ENCODE measurements around the gene ZBTB34. TPM values are rescaled to one million over a fixed set of nuclear protein-coding genes. Genes with fewer than 3 reads are reported as not detected.

Gene ZBTB34
- total and polyA plus RNA-seq, 2 experiments from 2014 or later = 6.1 to 21.3 TPM

DNA sequence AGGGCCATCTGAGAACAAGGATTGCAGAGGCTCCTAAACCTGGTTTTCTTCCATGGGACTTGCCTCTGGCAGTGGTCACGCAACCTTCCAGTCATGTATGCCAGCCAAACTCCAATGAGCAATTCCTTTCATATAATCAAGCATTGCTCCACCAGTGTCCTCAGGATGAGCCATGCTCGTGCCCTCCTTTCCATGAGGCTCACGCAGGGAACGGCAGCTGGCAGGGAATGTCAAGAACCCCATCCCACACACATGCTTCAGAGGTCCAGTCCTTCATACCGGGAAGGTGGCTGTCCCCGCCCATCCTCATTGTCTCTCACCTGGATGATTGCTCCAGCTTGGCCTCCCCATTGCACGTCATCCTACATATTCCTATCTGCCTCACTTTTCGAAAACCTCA, 13.4 kb upstream of the ZBTB34 start:
- no peak overlapping the region for H3K4me3 ChIP-seq
- WGBS (ENCODE audit: low lambda C conversion rate, missing lambda C conversion rate) = 96% methylated on average over 8 of the region's 8 CpGs
- no peaks in the 10 kb centered on the region for H3K36me3 ChIP-seq (replicated peaks; ENCODE audit: insufficient read depth, low read depth)
- no peak for TF ChIP-seq EZH2phosphoT487 (IDR thresholded peaks at IDR 0.05; ENCODE audit: low read depth, severe bottlenecking, unreplicated experiment)
- no peak for TF ChIP-seq EZH2 (IDR thresholded peaks at IDR 0.05; ENCODE audit: borderline replicate concordance)
- TF ChIP-seq, protein P1, sequence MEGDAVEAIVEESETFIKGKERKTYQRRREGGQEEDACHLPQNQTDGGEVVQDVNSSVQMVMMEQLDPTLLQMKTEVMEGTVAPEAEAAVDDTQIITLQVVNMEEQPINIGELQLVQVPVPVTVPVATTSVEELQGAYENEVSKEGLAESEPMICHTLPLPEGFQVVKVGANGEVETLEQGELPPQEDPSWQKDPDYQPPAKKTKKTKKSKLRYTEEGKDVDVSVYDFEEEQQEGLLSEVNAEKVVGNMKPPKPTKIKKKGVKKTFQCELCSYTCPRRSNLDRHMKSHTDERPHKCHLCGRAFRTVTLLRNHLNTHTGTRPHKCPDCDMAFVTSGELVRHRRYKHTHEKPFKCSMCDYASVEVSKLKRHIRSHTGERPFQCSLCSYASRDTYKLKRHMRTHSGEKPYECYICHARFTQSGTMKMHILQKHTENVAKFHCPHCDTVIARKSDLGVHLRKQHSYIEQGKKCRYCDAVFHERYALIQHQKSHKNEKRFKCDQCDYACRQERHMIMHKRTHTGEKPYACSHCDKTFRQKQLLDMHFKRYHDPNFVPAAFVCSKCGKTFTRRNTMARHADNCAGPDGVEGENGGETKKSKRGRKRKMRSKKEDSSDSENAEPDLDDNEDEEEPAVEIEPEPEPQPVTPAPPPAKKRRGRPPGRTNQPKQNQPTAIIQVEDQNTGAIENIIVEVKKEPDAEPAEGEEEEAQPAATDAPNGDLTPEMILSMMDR (IDR thresholded peaks at IDR 0.05; ENCODE audit: poor library complexity) = no peak
- H2AFZ ChIP-seq = no peak overlapping the region
- no peak overlapping the region for H3K27ac ChIP-seq
- no peak overlapping the region for H3K4me2 ChIP-seq
- no peak for DNase-seq (ENCODE audit: low spot score)
- H4K20me1 ChIP-seq (ENCODE audit: insufficient read depth, poor library complexity, severe bottlenecking) = no peaks in the 10 kb centered on the region
- no peaks in the 10 kb centered on the region for H3K9me2 ChIP-seq (replicated peaks; ENCODE audit: insufficient read depth)
- H3K9me3 ChIP-seq (ENCODE audit: low read depth) = no peaks in the 10 kb centered on the region
- H3K27me3 ChIP-seq = peaks cover 7% of the 10 kb centered on the region
- no peaks in the 10 kb centered on the region for H3K4me1 ChIP-seq (ENCODE audit: insufficient read depth)
- H3K79me2 ChIP-seq = no peaks in the 10 kb centered on the region

- 73% methylated on average over 8 of the region's 8 CpGs for WGBS (ENCODE audit: low lambda C conversion rate, missing lambda C conversion rate)
- no peak overlapping the region for H3K4me2 ChIP-seq
- H3K27ac ChIP-seq = no peak overlapping the region
- H3K4me1 ChIP-seq (ENCODE audit: insufficient read depth) = no peaks in the 10 kb centered on the region
- H3K9me2 ChIP-seq (replicated peaks; ENCODE audit: insufficient read depth) = no peaks in the 10 kb centered on the region
- H3K4me3 ChIP-seq = no peak overlapping the region
- peaks cover 8% of the 10 kb centered on the region for H3K27me3 ChIP-seq
- H3K9me3 ChIP-seq (ENCODE audit: low read depth) = no peaks in the 10 kb centered on the region
- no peak for TF ChIP-seq EZH2phosphoT487 (IDR thresholded peaks at IDR 0.05; ENCODE audit: low read depth, severe bottlenecking, unreplicated experiment)
- TF ChIP-seq, protein P1 (IDR thresholded peaks at IDR 0.05; ENCODE audit: poor library complexity) = no peak
- TF ChIP-seq EZH2 (IDR thresholded peaks at IDR 0.05; ENCODE audit: borderline replicate concordance) = no peak
- DNase-seq (ENCODE audit: low spot score) = no peak
- no peaks in the 10 kb centered on the region for H4K20me1 ChIP-seq (ENCODE audit: insufficient read depth, poor library complexity, severe bottlenecking)
- H2AFZ ChIP-seq = no peak overlapping the region
- H3K79me2 ChIP-seq = no peaks in the 10 kb centered on the region
- H3K36me3 ChIP-seq (replicated peaks; ENCODE audit: insufficient read depth, low read depth) = no peaks in the 10 kb centered on the region
These were observed 10.7 kb upstream of the ZBTB34 start for GRCh38 chr9:126849591-126850225.

GRCh38 chr9:126851286-126851880, 9.1 kb upstream of the ZBTB34 start:
- DNase-seq (ENCODE audit: low spot score) = no peak
- Histone ChIP-seq H3K9me2 (replicated peaks; ENCODE audit: insufficient read depth) (no peaks in the 10 kb centered on the region), H3K27ac (no peak overlapping the region), H3K4me3 (no peak overlapping the region), H4K20me1 (ENCODE audit: insufficient read depth, poor library complexity, severe bottlenecking) (no peaks in the 10 kb centered on the region), H3K27me3 (peaks cover 8% of the 10 kb centered on the region), H3K4me2 (no peak overlapping the region), H3K79me2 (no peaks in the 10 kb centered on the region), H3K4me1 (ENCODE audit: insufficient read depth) (no peaks in the 10 kb centered on the region), H3K9me3 (ENCODE audit: low read depth) (no peaks in the 10 kb centered on the region), H3K36me3 (replicated peaks; ENCODE audit: insufficient read depth, low read depth) (no peaks in the 10 kb centered on the region), H2AFZ (no peak overlapping the region)
- 64% methylated on average over 6 of the region's 6 CpGs for WGBS (ENCODE audit: low lambda C conversion rate, missing lambda C conversion rate)
- TF ChIP-seq, protein P1 (IDR thresholded peaks at IDR 0.05; ENCODE audit: poor library complexity) = no peak
- TF ChIP-seq EZH2phosphoT487 (IDR thresholded peaks at IDR 0.05; ENCODE audit: low read depth, severe bottlenecking, unreplicated experiment) (no peak), EZH2 (IDR thresholded peaks at IDR 0.05; ENCODE audit: borderline replicate concordance) (no peak)
